Measurements from ENCODE around the gene G6PC2.
"Not testable (repeated sequence)": the region's sequence is repeated elsewhere in the genome, so short reads cannot be mapped to it uniquely, and the experiment has no call there.

Gene G6PC2, protein sequence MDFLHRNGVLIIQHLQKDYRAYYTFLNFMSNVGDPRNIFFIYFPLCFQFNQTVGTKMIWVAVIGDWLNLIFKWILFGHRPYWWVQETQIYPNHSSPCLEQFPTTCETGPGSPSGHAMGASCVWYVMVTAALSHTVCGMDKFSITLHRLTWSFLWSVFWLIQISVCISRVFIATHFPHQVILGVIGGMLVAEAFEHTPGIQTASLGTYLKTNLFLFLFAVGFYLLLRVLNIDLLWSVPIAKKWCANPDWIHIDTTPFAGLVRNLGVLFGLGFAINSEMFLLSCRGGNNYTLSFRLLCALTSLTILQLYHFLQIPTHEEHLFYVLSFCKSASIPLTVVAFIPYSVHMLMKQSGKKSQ

DNA sequence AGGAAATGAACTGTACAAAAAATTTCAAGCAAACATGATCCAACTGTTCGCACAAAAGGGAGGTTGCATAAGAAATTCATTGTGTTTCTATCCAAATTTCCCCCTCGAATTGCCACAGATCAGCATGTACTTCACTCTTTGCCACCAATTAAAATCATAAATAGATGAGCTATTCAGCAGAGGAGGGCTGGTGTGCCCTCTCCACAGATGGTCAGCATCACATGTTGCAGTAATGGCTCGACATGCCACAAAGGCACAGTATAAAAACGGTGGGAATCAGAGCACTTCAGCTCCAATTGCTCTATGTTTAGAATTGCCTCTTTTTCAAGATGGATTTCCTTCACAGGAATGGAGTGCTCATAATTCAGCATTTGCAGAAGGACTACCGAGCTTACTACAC lies at the start of gene G6PC2:
G6PC2 (plus strand) TSS at position 289 of the 400 bp plus-strand sequence; CDS start at position 330, 41 bp downstream.
- DNase-seq (ENCODE audit: extremely low read depth in 1 of 2, low read depth in 1 of 2): no peak

DNA sequence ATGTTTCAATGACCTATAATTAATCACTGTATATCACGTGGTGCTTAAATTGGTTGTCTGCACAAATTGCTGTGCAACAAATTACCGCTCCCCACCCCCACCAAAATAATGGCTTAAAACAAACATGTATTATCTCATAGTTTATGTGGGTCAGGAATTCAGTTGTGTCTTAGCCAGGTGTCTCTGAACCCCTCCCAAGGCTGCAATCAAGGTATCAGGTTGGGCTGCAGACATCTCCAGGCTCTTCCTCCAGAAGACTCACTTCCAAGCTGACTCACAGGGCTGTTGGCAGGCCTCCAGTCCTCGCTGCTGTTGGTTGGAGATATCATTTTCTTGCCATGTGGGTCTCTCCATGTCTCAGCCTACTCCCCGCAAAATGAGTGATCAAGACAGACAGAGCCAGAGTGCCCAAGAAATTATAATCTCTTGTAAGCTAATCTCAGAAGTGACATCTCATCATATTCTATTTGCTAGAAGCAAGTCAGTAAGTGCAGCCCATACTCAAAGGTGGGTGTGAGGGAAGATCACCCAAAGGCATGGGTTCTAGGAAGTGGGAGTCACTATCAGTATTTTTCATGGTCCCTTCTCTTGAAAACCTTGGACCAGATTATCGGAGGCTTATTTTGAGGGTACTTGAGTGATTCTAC lies 49.3 kb upstream of the G6PC2 start:
- DNase-seq (ENCODE audit: extremely low read depth in 1 of 2, low read depth in 1 of 2): no peak

DNA sequence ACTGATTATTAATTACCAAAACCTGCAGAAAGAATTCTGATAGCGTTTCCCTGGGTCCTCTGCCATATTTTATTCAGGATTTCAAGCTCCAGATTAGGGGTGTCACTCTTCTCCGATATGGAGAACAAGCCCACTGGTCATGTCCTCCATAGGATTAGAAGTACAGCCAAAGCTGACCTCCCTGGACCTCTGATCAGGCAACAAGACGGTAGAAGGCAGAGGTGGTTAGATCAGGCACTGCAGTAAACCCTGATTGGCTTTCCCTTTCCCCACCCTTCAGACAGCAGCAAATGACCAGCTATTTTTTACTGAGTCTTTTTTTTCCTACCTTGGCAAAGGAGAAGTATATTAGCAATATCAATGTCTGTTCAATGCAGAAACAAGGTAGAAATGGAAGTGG lies 48.6 kb upstream of the G6PC2 start:
- no peak for DNase-seq (ENCODE audit: extremely low read depth in 1 of 2, low read depth in 1 of 2)

DNA sequence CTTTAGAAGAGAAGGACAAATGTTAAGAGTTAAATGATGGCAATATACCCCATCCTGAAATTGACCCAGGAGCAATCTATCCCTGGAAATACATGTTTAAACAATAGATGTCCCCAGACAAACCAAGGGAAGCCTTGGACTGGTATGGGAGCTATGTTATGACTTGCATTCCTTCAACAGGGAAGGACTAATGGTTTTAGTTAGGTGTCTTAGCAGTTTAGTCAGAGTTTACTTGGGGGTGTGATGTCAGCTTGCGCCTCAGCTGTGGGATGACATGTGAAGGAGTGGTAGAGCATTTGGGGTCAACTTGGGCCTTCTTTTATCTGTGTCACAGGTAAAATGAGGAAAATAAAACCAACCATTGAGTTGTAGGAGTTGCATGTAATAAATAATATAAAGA lies 47.6 kb upstream of the G6PC2 start:
- DNase-seq (ENCODE audit: extremely low read depth in 1 of 2, low read depth in 1 of 2): no peak

DNA sequence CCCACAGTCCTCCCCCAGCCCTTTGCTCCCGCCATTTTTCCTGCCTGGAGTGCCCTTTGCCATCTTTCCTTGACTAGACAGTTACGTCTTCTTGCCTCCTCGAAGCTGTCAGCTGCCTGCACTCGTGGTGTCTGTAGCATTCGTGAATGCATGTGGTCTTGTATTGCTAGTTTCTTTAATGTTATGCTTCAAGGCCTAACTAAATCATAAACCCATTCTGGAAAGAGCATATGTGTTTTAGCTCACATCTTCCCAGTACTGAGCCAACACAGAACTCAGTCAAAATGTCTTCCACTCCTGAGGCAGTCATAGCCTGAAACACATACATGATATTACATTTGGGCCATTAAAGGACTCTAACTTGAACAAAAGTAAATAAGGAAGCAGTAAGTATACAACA lies 46.4 kb upstream of the G6PC2 start:
- DNase-seq (ENCODE audit: extremely low read depth in 1 of 2, low read depth in 1 of 2): no peak

DNA sequence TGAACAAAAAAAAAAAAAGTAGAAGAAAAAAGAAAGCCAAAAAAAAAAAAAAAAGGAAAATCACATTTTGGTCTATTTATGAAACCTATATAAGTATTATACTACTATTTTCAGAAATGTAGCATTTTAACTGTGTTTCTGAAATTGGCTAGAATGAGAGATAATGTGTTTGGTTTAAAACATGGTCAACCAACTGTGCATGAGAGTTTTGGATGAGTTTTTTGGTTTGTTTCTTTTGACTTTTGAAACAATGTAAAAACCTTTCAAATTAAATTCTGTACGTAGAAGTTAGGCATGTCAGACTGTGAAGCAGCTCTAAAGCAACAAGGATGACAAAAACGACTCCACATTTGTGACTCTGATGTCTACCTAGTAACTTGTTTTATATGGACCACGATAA lies 45.5 kb upstream of the G6PC2 start:
- no peak for DNase-seq (ENCODE audit: extremely low read depth in 1 of 2, low read depth in 1 of 2)

DNA sequence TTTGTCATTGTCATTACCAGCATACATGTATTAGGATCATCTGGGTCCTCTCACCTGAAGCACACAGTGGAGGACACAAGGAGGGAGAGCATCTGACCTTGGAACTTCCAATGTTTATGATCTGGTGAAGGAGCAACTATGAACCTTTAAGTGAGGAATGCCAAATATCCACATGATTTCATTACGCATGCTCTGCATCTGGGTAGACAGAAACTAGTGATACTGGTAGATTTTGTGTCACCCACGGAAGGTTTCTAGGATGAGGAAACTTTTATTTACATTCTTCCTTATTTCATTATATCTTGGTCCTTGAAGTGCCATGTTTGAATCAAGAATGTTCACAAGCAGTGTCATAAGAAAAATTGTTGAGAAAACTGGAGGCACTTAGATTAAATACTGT lies 42.9 kb upstream of the G6PC2 start:
- no peak for DNase-seq (ENCODE audit: extremely low read depth in 1 of 2, low read depth in 1 of 2)

DNA sequence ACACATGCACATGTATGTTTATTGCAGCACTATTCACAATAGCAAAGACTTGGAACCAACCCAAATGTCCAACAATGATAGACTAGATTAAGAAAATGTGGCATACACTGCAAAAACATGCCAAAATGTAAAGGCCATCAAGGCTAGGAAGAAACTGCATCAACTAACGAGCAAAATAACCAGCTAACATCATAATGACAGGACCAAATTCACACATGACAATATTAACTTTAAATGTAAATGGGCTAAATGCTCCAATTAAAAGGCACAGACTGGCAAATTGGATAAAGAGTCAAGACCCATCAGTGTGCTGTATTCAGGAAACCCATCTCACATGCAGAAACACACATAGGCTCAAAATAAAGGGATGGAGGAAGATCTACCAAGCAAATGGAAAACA lies 33.9 kb upstream of the G6PC2 start:
- not testable (repeated sequence) for DNase-seq (ENCODE audit: extremely low read depth in 1 of 2, low read depth in 1 of 2)

DNA sequence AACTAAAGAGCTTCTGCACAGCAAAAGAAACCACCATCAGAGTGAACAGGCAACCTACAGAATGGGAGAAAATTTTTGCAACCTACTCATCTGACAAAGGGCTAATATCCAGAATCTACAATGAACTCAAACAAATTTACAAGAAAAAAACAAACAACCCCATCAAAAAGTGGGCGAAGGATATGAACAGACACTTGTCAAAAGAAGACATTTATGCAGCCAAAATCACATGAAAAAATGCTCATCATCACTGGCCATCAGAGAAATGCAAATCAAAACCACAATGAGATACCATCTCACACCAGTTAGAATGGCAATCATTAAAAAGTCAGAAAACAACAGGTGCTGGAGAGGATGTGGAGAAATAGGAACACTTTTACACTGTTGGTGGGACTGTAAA lies 30.7 kb upstream of the G6PC2 start:
- DNase-seq (ENCODE audit: extremely low read depth in 1 of 2, low read depth in 1 of 2): not testable (repeated sequence)

DNA sequence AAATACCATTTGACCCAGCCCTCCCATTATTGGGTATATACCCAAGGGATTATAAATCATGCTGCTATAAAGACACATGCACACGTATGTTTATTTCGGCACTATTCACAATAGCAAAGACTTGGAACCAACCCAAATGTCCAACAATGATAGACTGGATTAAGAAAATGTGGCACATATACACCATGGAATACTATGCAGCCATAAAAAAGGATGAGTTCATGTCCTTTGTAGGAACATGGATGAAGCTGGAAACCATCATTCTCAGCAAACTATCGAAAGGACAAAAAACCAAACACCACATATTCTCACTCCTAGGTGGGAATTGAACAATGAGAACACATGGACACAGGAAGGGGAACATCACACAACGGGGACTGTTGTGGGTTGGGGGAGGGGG lies 30.3 kb upstream of the G6PC2 start:
- not testable (repeated sequence) for DNase-seq (ENCODE audit: extremely low read depth in 1 of 2, low read depth in 1 of 2)

DNA sequence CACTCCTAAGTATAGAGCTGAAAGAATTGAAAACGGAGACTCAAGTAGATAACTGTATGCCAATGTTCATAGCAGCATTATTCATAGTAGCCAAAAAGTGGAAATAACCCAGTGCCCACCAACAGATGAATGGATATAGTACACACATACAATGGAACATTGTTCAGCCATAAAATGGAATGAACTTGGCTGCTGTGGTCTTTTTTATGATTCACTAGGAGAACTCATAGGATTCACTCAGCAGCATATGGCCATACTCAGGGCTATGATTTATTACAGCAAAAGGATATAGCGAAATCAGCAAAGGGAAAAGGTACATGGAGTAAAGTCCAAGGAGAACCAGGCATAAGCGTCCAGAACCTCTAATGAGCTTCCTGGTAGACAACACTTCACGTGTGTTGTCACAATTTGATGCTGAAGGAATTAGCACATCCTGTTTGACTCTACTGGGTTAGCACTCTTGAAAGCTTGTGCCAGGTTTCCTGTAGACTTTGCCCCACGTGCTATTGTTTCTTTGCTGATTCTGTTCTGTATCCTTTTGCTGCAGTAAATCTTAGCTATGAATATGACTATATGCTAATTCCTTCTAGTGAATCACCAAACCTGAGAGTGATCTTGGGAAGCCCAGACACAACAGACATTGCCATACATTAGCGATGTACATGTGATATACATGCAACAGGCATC lies 26.6 kb upstream of the G6PC2 start:
- DNase-seq (ENCODE audit: extremely low read depth in 1 of 2, low read depth in 1 of 2): no peak

DNA sequence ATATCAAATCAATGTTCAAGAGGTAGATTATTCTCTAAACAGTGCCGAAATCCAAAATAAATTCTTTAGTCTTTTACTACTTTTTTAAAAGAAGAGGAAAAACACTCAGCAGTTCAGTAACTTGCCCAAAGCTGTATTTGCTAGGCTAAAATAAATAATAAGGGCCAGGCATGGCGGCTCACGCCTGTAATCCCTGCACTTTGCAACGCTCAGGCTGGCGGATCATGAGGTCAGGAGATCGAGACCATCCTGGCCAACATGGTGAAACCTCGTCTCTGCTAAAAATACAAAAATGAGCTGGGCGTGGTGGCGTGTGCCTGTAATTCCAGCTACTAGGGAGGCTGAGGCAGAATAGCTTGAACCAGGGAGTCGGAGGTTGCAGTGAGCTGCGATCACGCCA lies 18.9 kb upstream of the G6PC2 start:
- DNase-seq (ENCODE audit: extremely low read depth in 1 of 2, low read depth in 1 of 2): not testable (repeated sequence)

DNA sequence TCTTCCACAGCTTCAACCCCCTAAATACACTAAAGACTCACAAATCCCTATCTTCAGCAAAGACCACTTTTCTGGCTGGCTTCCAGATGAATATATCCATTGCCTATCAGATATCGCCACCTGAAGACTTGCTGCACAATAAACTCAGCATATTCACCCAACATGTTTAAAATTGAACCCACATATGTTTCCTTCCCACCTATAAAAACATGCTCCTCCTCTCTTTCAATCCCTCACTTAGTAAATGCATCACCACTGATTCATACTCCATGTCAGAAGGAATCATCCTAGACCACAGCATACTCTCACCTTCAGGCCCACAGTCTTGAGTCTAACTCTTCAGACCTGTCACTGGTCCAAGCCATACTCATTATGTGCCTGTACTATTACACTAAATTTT lies 16.1 kb upstream of the G6PC2 start:
- DNase-seq (ENCODE audit: extremely low read depth in 1 of 2, low read depth in 1 of 2): no peak

DNA sequence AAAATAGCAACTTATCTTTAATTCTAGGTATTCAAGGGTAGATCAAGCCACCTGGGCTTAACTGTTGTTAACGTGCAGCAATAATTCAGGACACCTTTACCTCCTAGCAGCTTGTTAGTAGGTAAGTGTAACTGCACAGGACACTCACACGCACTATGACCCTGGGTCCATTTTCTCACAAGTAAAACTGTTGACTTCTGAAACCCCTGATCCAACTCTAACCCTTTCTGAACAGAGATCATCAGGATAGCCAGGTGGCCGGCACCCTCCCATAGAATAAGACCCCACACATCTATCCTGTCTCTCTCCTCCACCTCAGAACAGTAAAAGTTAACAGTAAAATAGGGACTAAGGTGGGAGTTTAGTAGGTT lies 11.5 kb upstream of the G6PC2 start:
- DNase-seq (ENCODE audit: extremely low read depth in 1 of 2, low read depth in 1 of 2): no peak

DNA sequence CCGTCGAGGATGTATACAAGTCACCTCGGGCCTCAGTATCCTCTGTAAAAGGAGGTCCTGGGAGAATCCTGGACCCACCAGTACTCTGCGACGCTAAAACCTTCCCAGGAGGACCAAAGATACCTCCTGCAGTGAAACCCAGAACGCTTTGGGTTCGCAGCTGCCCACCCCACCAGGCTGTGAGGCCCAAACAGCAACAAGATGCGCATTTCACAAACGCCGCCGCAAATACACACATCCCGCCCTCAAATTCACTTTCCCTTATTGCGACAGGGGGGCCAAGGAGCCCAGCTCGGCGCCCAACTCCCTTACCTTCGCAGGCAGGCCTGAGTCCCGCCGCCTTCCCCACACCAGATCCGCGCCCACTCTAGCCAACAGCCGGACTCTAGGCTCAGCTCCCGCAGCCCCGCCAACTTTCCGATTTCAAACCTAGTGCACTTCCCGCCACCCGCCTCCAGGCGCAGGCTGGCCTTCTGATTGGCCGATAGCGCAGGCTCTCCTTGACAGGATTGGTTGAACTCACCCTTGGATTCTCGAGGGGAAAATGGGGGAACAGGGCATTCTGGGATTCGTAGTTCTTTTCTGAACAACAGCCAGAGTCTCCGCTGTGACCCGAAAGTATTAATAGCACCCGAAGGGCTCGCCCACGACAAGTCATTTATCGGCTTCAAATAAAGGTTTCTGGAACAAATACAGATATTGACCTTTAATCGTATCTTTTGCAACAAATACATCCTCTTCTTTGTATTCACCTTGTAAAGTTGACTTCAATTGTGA lies 10.9 kb upstream of the G6PC2 start, which contains the start of gene SPC25:
SPC25 (minus strand) TSS at position 425 of the 777 bp plus-strand sequence. CDS start 911 bp downstream, outside the sequence.
- peak; percentile 44 to 70 for DNase-seq (ENCODE audit: extremely low read depth in 1 of 2, low read depth in 1 of 2)

DNA sequence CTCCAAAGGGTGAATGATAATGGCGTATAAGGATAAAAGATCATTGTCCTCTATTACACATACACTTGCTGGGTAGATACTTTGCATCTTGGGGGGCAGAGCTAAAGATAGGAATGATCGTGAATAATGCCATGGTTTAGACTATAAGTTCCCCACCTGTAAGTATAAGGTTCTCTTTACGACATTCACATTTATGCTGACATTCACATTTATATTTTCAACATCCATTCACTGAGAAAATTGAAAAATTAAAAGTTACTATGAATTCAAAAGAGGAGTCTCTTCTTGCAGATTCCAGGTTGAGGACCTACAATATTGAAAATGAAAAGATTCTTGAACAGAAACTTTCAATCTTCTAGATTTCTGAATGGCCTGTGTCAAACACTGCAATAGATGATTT lies 8.8 kb upstream of the G6PC2 start:
- DNase-seq (ENCODE audit: extremely low read depth in 1 of 2, low read depth in 1 of 2): no peak

DNA sequence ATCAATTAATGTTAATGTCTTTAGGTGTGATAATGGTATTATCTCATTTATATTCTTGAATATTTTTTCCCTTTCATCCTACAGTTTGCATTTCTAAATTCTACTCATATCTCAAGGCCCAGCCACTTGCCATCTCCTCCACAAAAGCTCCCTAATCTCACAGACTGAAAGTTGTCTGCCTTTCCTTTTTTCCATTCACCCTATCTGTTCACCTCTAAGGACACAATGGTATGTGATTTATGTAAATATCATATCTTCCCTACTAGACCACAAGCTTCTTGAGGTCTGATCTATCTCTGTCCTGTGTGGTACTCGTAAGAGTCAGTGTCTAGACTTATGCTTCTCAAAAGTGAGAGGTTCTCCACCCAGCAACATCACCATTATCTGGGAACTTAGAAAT lies 7.0 kb upstream of the G6PC2 start:
- no peak for DNase-seq (ENCODE audit: extremely low read depth in 1 of 2, low read depth in 1 of 2)

DNA sequence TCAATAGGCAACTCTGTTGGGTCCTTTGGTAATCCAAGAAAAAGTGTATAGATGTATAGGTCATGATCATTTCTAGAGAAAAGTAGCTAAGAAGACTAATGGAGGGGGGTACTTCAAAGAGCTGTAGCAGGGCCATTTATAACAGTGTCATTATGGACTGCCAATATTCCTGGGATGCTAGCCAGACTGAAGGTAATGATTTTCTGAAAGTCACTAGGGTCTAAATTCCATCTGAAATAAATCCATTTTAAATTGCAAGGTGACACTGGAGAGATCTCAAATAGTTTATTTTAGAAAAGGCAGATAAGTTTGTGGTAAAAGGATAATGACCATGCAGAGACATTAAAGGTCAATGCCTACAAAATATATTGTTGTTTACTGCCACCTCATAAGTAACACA lies 6.4 kb upstream of the G6PC2 start:
- no peak for DNase-seq (ENCODE audit: extremely low read depth in 1 of 2, low read depth in 1 of 2)

DNA sequence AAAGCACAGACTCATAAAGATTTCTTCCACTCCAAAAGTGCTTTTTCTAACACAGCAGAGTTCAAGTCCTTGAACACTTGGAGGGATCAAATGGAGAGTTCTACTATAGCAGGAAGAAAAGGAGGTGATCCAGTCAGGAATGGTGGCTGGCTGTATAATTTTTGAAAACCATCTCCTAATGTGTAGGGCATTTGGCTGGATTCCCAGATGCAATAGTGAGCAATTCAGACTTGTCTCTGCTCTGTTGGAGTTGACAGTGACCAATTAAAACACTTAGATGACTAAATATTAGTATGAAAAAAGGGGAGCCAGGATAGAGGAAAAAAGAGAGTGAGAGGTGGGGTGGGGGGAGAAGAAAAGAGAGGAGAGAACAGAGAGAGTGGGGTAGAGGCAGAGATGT lies 5.3 kb upstream of the G6PC2 start:
- no peak for DNase-seq (ENCODE audit: extremely low read depth in 1 of 2, low read depth in 1 of 2)

DNA sequence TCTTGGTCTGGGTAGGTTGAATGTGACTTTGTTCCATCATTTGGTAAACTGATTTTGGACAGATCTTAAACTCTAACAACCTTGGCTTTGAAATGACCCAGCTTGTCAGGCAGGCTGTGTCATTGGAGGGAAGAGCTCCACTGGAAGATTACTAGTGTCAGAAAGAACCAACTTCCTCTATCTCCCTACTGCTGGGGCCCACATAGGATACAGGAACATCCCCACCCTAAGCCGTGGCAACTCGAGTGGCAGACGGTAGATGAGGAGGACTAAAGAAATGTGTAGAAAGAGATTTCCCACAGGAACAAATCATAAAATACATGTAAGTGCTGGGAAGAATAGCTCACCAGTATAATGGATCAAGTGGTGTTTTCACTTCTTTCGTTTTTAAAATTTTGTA lies 4.3 kb upstream of the G6PC2 start:
- DNase-seq (ENCODE audit: extremely low read depth in 1 of 2, low read depth in 1 of 2): no peak

DNA sequence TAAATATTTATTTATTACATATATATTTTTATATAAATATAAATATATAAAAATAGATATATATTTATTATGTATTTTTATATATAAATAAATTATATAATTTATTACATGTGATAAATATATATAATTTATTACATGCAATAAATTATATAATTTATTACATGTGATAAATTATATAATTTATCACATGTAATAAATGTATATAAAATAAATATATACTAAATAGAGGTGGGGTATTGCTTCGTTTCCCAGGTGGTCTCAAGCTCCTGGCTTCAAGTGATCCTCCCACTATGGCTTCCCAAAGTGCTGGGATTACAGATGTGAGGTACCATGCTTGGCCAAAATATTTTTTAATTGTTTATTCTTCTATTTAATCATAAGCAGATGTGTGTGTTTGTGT lies 3.6 kb upstream of the G6PC2 start:
- no peak for DNase-seq (ENCODE audit: extremely low read depth in 1 of 2, low read depth in 1 of 2)

All from activated CD8-positive, alpha-beta memory T cell treated with anti-CD3 and anti-CD28 coated beads for 1 hour (primary cell).